ENCODE results near the gene LRRC4C.

DNA sequence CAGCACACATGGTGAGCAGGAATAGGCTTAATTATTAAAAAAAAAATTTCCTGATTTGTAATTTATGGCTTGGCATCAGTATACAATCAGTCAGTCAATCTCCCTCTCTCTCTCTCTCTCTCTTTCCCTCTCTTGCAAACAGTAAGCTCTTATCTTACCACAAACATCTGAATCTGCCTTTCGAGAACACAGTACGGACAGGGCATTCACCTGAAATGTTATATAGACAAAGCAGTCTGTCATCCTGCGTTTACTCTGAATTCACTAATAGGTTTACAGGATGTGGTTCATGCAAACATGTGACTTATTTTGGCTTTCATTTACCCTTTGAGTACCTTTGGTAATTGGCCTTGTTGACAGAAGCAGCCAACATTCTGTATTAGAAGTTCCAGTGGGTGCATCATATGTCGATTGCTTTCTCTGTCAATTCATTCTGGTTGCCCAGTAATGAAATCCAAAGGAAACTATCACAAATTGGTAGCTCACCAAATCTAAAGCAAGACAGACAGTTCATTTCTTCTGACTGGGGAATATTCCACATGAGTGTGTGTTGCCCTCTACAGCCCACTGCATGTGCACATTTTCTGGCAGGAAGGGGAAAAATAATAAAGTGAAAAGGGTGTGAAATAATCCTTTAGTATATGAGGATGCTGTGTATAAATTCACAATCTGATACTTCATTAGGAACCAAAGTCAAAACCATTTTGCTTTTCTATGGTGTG, 1058.2 kb downstream of the LRRC4C start:
- TF ChIP-seq POLR2AphosphoS5 (IDR thresholded peaks at IDR 0.05) (no peak), EZH2 (IDR thresholded peaks at IDR 0.05; ENCODE audit: borderline replicate concordance, insufficient read depth, low read length, poor library complexity, severe bottlenecking) (no peak), EP300 (conservative IDR thresholded peaks at IDR 0.05; ENCODE audit: poor library complexity, severe bottlenecking) (no peak)
- TF ChIP-seq, protein P1, sequence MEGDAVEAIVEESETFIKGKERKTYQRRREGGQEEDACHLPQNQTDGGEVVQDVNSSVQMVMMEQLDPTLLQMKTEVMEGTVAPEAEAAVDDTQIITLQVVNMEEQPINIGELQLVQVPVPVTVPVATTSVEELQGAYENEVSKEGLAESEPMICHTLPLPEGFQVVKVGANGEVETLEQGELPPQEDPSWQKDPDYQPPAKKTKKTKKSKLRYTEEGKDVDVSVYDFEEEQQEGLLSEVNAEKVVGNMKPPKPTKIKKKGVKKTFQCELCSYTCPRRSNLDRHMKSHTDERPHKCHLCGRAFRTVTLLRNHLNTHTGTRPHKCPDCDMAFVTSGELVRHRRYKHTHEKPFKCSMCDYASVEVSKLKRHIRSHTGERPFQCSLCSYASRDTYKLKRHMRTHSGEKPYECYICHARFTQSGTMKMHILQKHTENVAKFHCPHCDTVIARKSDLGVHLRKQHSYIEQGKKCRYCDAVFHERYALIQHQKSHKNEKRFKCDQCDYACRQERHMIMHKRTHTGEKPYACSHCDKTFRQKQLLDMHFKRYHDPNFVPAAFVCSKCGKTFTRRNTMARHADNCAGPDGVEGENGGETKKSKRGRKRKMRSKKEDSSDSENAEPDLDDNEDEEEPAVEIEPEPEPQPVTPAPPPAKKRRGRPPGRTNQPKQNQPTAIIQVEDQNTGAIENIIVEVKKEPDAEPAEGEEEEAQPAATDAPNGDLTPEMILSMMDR (IDR thresholded peaks at IDR 0.05; ENCODE audit: poor library complexity, severe bottlenecking): no peak

Measured in neural cell (in vitro differentiated cells).